Activated naive CD4-positive, alpha-beta T cell treated with Interleukin-2 at 50 U/mL for 16 hours (primary cell): ENCODE results near the gene ARHGEF4.
A peak's percentile ranks its signal among the peaks of the same experiment; 100 is the strongest.
"Not testable (repeated sequence)": the region's sequence is repeated elsewhere in the genome, so short reads cannot be mapped to it uniquely, and the experiment has no call there.

Experiments
- DNase-seq: peaks from one replicate; pipeline ENCODE4 v3.0.0-alpha.2; 2020

ARHGEF4 gene

GRCh38 chr2:131058214-131058843 is 221.6 kb downstream of the ARHGEF4 start:
- no peak for DNase-seq

DNA sequence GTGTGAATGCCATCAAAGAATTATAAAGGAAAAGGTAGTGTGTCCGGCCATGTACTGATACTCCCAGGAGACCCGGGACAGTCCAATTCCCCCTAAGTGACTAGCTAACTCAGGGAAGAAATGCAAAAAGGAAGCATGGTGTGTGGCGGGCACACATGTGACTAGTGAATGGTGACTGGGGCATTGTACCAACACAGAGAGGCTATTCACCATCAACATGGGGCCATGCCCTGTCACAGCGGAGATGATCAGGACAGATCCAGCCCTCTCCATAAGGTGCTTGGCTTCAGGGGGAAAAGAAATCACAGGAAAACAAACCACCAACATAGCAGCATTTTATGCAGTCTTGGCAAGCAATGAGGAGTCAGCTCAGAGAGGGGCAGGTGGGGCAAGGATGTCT is 222.2 kb downstream of the ARHGEF4 start:
- DNase-seq = no peak

- no peak for DNase-seq
Observed at GRCh38 chr2:131063501-131064283, 227.0 kb downstream of the ARHGEF4 start.

DNA sequence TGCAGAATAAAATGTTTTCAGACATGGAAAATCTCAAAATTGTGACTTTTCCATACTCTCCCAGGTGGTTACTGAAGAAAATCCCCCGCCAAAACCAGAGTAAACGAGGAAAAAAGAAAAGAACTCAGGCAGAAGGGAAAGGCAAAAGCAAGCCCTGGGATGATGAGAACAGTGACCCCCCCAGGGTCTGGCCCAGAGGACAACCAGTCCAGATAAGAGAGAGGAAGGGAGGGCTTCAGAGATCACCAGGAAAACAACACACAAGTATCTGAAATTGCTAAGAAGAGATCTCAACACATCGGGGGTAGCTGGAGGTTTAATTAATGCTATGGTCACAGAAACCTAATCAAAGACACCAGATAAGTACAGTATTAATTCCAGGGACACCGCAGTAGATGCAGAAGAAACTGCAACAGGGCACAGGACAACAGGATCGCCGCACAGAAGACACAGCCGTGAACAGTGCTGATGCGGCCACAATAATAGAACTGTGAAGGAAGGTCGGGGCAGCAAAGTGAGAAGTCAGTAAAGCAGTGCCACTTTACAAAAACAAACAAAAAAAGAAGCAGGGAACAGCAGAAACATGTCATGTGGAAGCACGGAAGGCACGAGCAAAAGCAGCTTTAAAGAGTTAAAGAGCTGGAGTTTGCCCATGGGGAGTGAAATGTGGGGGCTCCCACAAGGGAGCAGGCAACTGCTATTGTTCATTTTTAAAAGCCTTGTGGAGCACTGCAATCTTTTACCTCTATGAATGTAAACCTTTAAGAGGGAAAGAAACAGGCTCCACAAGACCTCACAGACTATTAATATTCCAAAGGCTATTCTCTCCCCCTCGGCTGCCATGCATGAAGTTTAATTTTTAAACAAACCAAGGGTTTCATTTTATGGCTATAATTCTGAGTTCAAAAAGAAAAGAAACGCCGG is 228.1 kb downstream of the ARHGEF4 start:
- no peak for DNase-seq

DNA sequence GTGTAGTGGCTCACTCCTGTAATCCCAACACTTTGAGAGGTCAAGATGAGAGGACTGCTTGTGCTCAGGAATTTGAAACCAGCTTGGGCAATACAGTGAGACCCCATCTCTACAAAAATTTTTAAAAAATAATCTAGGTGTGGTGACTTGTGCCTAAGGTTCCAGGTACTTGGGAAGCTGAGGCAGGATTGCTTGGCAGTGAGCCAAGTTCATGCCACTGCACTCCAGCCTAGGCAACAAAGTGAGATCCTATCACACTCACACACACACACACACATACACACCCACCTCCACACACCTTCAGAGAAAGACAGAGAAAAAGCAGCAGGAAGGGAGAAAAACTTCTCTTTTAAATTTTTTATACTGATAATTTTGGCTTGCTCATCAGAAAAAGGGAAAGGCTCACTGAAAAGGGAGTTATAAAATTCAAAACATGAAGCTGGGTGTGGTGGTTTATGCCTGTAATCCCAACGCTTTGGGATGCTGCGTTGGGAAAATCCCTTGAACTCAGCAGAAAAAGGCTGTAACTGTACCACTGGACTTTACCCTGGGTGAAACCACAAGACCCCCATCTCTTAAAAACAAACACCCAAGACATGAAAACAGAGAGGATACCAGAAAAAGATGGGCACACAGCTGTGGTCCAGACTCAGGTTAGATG is 230.9 kb downstream of the ARHGEF4 start:
- DNase-seq = no peak

GRCh38 chr2:131068172-131068571 is 231.5 kb downstream of the ARHGEF4 start:
- DNase-seq = not testable (repeated sequence)

GRCh38 chr2:131075578-131075977 is 238.9 kb downstream of the ARHGEF4 start:
- not testable (repeated sequence) for DNase-seq

DNA sequence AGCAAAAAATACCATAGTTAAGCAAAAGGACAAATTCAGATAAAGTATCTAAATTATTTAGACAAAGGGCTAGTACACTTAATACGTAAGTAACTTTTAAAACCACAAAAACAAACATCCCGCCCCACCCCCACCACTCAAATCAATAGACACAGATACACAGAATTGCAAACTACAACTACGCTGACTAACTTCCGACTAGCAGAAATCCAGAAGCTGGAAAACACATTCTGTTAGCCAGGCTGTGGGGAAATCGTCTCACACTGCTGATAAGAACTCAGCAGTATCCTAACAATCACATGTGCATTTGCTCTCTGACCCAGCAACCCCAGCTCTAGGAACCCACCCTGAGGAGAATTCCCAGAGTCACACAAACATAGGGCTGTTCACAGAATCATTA is 240.0 kb downstream of the ARHGEF4 start:
- DNase-seq = no peak

GRCh38 chr2:131077182-131077846 is 240.6 kb downstream of the ARHGEF4 start:
- DNase-seq = no peak

GRCh38 chr2:131077966-131078365 is 241.3 kb downstream of the ARHGEF4 start:
- no peak for DNase-seq

DNA sequence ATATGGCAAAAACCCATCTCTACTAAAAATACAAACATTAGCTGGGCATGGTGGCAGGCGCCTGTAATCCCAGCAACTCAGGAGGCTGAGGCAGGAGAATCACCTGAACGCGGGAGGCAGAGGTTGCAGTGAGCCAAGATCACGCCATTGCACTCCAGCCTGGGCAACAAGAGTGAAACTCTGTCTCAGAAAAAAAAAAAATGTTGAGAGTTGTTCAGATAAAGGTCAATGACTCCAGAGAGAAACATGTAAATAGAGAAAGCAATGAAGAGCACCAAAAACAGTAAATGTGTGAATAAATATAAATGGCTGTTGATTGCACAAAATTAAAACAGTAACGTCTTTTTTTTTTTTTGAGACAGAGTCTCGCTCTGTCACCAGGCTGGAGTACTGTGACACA is 243.2 kb downstream of the ARHGEF4 start:
- DNase-seq = not testable (repeated sequence)

GRCh38 chr2:131081190-131081589 is 244.5 kb downstream of the ARHGEF4 start:
- no peak for DNase-seq

DNA sequence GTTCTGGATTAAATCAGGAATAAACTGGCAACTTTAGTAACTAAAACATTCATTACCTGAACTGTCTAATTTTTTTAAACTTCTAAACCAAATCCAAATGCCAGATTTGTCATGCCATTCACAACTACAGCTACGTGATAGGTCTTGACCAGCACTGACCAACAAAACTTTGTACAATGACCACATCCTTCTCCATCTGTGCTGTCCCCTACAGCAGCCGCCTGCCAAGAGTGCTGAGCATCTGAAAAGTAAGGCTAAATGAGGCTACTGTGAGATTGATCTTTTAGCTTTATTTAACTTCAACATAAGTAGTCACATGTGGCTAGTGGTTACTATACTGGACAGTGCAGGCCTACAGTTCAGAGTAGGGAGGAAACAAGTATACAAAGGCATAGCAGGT is 248.9 kb downstream of the ARHGEF4 start:
- DNase-seq = no peak

DNA sequence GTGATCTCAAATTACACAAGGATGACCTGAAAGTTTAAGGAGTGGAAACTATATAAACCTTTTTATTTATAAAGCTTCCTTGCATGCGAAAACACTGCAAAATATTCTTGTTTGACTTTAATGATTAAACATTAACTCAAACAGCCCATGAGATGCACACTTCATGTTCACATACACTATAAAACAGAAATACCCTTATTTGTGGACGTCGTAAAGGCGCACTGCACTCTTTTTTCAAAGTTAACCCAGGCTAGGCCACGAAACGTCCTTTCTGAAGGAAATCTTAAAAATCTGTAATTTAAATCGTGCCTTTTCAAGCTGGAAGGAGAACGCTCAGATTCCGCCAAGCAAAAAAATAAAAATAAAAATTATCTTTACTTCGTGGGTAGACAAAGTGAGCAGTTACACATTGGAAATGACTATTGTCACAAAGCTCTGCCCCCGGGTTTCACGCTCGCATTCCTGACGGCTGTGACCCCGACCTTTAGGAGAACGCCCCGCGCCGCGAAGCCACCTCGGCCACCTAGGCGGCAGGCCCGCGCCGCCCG is 255.8 kb downstream of the ARHGEF4 start:
- no peak for DNase-seq

- DNase-seq = peak; percentile 90
Observed at GRCh38 chr2:131093006-131093695, 256.4 kb downstream of the ARHGEF4 start, which contains the start of gene FAM168B. TSS of gene FAM168B (minus strand) at chr2:131093460. CDS start at chr2:131082646, 10,814 bp downstream.

DNA sequence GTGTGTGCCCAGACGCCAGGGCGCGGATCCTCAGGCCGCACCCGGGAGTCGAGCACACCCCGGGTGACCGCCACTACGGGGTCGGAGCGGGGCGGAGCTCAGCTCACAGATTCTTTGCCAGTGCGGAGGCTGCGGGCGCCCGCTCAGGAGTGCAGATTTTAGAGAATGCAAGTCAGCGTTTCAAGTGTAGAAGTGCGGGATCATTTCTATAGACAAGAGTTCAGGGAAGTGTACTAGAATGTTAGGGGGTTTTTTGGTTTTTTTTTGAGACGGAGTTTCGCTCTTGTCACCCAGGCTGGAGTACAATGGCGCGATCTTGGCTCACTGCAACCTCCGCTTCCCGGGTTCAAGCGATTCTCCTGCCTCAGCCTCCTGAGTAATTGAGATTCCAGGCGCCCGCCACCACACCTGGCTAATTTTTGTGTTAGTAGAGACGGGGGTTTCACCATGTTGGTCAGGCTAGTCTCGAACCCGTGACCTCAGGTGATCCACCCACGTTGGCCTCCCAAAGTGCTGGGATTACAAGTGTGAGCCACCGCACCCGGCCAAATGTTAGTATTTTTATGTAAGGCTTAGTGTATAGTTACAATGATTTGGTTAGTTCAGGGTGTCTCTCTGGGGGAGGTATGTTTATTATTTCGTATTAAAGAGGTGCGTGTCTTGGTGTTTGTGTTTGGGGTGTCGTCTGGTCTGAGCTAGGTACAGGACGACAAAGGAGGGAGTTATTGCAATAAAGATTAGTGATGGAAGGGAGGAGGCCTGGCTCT is 257.2 kb downstream of the ARHGEF4 start:
- DNase-seq = no peak

DNA sequence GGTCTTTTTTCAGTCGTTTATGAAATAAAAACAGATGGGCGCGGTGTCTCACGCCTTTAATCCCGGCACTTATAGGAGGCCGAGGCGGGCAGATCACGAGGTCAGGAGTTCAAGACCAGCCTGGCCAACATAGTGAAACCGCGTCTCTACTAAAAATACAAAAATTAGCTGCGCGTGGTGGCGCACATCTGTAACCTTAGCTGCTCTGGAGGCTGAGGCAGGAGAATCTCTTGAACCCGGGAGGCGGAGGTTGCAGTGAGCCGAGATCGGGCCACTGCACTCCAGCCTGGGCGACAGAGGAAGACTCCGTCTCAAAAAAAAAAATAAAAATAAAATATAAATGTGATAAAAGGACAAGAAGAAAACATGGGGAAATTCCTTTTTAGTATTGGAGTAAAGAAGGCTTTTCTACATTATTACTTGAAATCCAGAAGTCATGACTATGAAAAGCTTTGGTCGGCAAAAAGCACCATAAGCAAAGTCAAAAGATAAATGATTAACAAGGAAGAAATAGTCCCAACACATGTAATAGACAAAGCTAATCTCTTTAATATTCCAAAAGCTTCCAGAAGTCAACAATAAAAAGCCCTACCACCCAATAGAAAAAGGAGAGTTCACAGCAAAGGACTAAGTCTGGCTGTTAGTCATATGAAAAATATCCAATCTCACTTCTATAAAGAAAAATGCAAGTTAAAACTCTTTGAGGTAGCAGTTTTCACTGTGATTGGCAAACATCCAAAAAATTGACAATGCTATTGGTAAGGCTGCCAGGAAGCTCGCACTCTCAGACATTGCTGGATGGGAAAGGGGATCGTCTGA is 258.0 kb downstream of the ARHGEF4 start:
- no peak for DNase-seq
